ENCODE data around the gene AGPAT4. TPM values are rescaled to one million over a fixed set of nuclear protein-coding genes. Genes with fewer than 3 reads are reported as not detected.
"Not testable (repeated sequence)": the region's sequence is repeated elsewhere in the genome, so short reads cannot be mapped to it uniquely, and the experiment has no call there.

The AGPAT4 gene
- total RNA-seq = 44.4 TPM

- peak; percentile 69 to 84 for DNase-seq (ENCODE audit: low spot score in 2 of 2)
Measured at GRCh38 chr6:161273752-161274487, at the start of gene AGPAT4. Gene AGPAT4, minus strand, starts transcription at chr6:161274061. Its CDS starts 41,848 bp downstream, at chr6:161232213.

GRCh38 chr6:161319231-161319630, 45.4 kb upstream of the AGPAT4 start:
- FAIRE-seq = peak; percentile 39

More at GRCh38 chr6:161273752-161274487, at the start of gene AGPAT4:
- FAIRE-seq = peak; percentile 36

GRCh38 chr6:161318456-161318855, 44.6 kb upstream of the AGPAT4 start:
- peak; percentile 39 to 42 for DNase-seq (ENCODE audit: low spot score in 2 of 2)
- FAIRE-seq = peak; percentile 17

More at GRCh38 chr6:161319231-161319630, 45.4 kb upstream of the AGPAT4 start:
- peak; percentile 33 to 52 for DNase-seq (ENCODE audit: low spot score in 2 of 2)

- DNase-seq (ENCODE audit: low spot score in 2 of 2) (no peak), FAIRE-seq (peak; percentile 64)
Measured at GRCh38 chr6:161316531-161316930, 42.7 kb upstream of the AGPAT4 start.

- DNase-seq (ENCODE audit: low spot score in 2 of 2); FAIRE-seq: not testable (repeated sequence)
Measured at GRCh38 chr6:161315246-161315917, 41.5 kb upstream of the AGPAT4 start.

GRCh38 chr6:161314541-161315245, 40.8 kb upstream of the AGPAT4 start:
- not testable (repeated sequence) for FAIRE-seq

GRCh38 chr6:161313940-161314509, 40.2 kb upstream of the AGPAT4 start:
- no peak for FAIRE-seq
- no peak for DNase-seq (ENCODE audit: low spot score in 2 of 2)

More at GRCh38 chr6:161314541-161315245, 40.8 kb upstream of the AGPAT4 start:
- DNase-seq (ENCODE audit: low spot score in 2 of 2) = not testable (repeated sequence)

GRCh38 chr6:161313475-161313874, 39.6 kb upstream of the AGPAT4 start:
- FAIRE-seq; DNase-seq (ENCODE audit: low spot score in 2 of 2): not testable (repeated sequence)

- FAIRE-seq; DNase-seq (ENCODE audit: low spot score in 2 of 2): not testable (repeated sequence)
Measured at GRCh38 chr6:161309774-161310173, 35.9 kb upstream of the AGPAT4 start.

- DNase-seq (ENCODE audit: low spot score in 2 of 2) (no peak), FAIRE-seq (no peak)
Measured at GRCh38 chr6:161308075-161308655, 34.3 kb upstream of the AGPAT4 start.

- FAIRE-seq (no peak), DNase-seq (ENCODE audit: low spot score in 2 of 2) (no peak)
Measured at GRCh38 chr6:161305860-161306259, 32.0 kb upstream of the AGPAT4 start.

- DNase-seq (ENCODE audit: low spot score in 2 of 2) (no peak), FAIRE-seq (no peak)
Measured at GRCh38 chr6:161303628-161304340, 29.9 kb upstream of the AGPAT4 start.

- no peak for FAIRE-seq
Measured at GRCh38 chr6:161302949-161303348, 29.1 kb upstream of the AGPAT4 start.

GRCh38 chr6:161301338-161301737, 27.5 kb upstream of the AGPAT4 start:
- no peak for DNase-seq (ENCODE audit: low spot score in 2 of 2)
- FAIRE-seq = no peak

More at GRCh38 chr6:161302949-161303348, 29.1 kb upstream of the AGPAT4 start:
- no peak for DNase-seq (ENCODE audit: low spot score in 2 of 2)

- no peak for DNase-seq (ENCODE audit: low spot score in 2 of 2)
- no peak for FAIRE-seq
Measured at GRCh38 chr6:161300823-161301222, 27.0 kb upstream of the AGPAT4 start.

GRCh38 chr6:161299726-161300125, 25.9 kb upstream of the AGPAT4 start:
- DNase-seq (ENCODE audit: low spot score in 2 of 2) (no peak), FAIRE-seq (no peak)

- DNase-seq (ENCODE audit: low spot score in 2 of 2) (no peak), FAIRE-seq (no peak)
Measured at GRCh38 chr6:161295784-161296183, 21.9 kb upstream of the AGPAT4 start.

GRCh38 chr6:161292650-161293281, 18.9 kb upstream of the AGPAT4 start:
- DNase-seq (ENCODE audit: low spot score in 2 of 2) (no peak), FAIRE-seq (no peak)

GRCh38 chr6:161292145-161292544, 18.3 kb upstream of the AGPAT4 start:
- DNase-seq (ENCODE audit: low spot score in 2 of 2) (no peak), FAIRE-seq (no peak)
